Activated CD8-positive, alpha-beta memory T cell treated with anti-CD3 and anti-CD28 coated beads for 4 hours (primary cell): Measurements from ENCODE around the gene PRSS21.

Experiments
- DNase-seq, 2 donors: peaks; one replicate each; pipeline ENCODE4 v3.0.0-alpha.2; 2020; ENCODE audit warnings: low read depth in 2 of 2

The PRSS21 gene

DNA sequence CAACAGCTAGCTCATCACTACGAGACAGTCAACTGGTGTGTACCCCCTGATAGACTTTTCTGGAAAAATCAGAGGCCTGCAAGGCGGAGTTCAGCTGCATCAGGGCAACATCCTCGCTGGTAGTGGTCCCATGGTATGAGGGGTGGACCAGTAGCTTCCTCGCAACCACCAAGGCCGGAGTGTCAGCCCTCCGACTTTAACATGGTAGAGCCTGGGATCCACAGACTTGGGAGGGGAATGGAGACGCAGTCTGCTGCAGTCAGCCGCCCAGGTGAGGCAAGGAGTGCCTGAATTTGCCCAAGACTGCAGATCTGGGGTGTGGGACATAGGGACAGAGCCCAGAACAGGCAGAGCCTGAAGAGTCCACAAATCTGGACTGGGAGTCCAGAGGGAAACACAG lies 26.5 kb downstream of the PRSS21 start:
- no peak for DNase-seq

GRCh38 chr16:2845116-2845515 lies 28.1 kb downstream of the PRSS21 start:
- DNase-seq, result no peak

DNA sequence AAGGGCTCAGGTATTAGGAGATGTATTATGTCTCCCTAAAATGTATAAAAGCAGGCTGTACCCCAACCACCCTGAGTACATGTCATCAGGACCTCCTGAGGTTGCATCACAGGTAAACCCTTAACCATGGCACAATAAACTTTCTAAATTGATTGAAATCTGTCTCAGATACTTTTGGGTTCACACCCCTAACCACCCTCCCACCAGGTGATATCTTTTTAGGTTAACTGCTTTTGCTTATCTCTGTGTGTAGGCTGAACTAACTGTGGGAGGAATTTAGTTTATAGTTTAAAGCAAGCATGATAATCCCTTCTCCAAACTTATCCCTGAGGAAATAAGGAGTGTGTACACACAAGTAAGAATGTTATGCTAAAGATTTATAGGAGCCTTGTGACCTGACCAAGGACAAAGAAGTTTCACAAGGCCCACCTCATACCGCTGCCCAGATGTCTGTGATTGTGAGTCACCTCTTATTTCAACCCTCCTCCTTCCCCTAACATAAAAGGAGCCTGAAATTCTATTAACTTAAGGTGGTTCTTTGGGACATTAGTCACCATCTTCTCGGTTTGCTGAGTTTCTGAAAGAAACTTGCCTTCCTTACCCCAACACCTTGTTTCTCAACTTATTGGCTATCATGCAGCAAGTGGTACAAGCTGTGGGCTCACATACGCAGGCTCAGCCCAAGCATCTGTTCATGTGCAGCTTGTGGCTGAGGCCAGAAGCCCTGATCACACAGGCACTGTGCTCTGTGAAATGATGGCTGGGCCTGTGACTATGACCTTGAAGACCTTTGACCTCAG lies 29.7 kb downstream of the PRSS21 start:
- no peak for DNase-seq

- DNase-seq, result no peak
Measured at GRCh38 chr16:2848933-2849725, 32.1 kb downstream of the PRSS21 start.

DNA sequence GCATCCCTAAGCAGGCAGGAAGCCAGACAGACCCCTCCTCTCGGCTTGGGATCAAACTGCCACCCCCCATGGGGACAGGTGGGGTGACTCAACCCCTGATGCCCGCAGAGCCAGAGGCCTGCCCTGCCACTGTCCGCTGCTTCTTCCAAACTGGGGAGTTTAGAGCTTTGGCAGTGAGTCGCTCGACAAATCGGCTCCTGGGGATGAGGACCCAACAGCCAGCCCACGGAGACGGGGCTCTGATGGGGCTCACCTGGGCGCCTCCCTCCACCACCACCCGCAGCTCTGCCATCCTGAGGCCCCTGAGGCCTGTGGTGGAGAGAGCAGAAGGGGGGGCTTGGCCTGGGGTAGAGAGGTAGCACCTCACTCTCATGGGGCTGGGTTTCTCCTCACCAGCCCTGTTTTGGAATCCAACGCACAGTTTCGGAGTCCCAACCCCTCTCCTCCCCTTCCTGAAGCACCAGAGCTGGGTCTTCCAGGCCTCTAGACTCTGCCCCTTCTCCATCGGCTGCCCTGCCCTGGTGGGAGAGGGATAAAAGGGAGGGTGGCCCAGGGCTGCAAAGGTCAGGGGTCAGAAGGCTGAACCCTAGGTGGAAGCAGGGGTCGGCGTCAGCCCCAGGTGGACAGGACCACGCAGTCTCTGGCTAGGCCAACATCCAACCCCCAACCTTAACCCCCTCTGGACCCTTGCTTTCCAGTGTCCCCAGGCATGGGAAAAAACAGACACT lies 35.1 kb downstream of the PRSS21 start:
- DNase-seq, result no peak

GRCh38 chr16:2852731-2853507 lies 35.9 kb downstream of the PRSS21 start:
- no peak for DNase-seq

- no peak for DNase-seq
Measured at GRCh38 chr16:2853531-2854073, 36.6 kb downstream of the PRSS21 start.

DNA sequence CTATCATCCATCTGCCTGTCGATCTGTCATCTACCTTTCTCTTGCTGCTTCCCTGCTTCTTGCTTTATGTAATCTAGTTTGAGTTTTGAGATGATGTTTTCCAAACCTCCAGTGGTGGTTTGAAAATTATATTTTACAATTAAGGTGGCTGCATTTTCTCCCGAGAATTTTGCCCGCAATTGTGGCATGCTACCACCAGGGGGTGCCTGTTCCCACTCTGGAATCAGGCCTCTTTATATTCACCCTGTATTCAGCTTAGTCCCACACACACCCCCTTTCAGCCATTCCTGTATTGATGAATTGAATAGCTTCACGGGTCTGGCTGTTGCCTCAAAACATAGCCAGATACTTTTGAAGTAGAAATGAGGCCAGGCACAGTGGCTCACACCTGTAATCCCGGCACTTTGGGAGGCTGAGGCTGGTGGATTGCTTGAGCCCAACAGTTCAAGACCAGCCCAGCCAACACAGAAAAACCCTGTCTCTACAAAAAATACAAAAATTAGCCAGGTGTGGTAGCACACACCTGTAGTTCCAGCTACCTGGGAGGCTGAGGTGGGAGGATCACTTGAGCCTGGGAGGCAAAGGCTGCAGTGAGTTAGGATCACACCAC lies 37.8 kb downstream of the PRSS21 start:
- no peak for DNase-seq

DNA sequence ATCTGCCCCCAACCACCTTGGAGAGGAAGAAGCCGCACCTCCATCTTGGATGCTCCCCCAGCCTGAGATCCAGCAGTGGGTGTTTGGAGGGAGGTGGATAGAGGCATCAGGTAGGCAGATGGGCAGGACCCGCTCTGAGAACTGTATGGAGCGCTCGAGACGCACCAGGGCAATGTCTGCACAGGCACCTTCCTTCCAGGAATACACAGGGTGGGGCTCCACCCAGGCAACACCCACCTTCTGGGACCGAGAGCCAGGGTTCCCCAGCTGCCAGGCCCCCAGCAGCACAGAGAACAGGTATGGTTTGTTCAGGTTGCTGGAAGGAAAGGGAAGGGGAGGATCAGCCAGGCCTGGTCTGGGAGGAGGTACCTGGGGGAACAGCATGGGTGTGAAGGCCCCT lies 38.5 kb downstream of the PRSS21 start:
- DNase-seq, result no peak

GRCh38 chr16:2856061-2856670 lies 39.1 kb downstream of the PRSS21 start:
- no peak for DNase-seq

DNA sequence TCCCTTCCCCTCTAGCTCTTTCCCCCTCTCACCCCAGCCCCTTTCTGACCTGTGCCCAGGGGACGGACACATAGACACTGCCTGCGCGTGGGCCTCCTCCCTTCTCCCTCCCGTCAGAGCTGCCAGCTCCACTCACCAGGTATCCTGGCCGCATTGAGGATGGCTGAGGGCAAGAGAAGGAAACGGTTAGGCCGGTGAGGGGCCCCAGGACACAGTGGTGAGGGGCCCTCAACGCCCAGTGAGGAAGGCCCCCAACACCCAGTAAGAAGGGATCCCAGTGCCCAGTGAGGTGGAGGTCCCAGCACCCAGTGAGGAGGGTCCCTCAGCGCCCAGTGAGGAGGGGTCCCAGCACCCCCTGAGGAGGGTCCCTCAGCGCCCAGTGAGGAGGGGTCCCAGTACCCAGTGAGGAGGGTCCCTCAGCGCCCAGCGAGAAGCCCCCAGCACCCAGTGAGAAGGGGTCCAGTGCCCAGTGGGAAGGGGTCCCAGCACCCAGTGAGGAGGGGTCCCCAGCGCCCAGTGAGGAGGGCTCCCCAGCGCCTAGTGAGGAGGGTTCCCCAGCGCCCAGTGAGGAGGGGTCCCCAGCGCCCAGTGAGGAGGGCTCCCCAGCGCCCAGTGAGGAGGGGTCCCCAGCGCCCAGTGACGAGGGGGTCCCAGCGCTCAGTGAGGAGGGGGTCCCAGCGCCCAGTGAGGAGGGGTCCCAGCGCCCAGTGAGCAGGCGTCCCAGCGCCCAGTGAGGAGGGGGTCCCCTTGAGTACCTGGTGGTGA lies 39.8 kb downstream of the PRSS21 start:
- DNase-seq, result no peak

GRCh38 chr16:2857451-2858244 lies 40.6 kb downstream of the PRSS21 start, which contains the start of gene PRSS22:
Gene PRSS22, minus strand, starts transcription at chr16:2858170. Its CDS starts 66 bp downstream, at chr16:2858104.
- DNase-seq, result no peak

DNA sequence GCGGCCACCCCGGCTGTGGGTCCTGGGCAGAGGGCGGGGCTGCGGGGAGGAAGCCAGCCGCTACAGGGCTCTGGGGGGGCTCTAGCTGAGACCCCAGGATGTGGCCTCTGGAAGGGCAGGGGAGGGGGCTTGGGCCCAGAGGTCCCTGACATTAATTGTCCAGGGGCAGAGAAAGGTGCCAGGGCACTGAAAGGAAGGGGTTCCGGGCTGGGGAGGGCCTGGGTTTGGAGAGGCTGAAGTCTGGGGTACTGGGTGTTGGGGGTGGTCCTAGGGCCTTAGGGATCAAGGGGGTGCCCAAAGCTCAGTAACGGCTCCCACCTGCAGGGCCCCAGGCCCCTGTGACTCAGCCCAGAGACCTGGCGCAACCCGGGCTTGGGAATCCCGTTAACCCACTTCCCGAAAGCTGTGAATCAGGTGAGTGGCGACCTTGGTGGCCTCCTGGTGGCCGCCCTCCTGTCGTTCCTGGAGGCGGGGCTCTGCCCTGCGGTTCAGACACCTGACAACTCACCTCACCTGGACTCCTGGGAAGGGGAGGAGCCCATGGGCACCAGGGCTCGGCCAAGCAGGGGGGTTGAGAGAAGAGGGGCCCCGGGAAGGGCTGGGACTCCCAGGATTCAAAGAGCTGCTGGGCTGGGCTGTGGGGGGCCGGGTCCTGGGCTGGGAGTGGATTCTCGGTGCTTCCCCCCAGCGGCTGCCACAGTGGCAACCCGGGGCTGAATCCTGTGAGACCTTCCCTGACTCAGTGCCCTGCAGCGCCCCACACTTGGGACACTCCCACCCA lies 41.4 kb downstream of the PRSS21 start:
- no peak for DNase-seq

- no peak for DNase-seq
Measured at GRCh38 chr16:2859686-2860265, 42.7 kb downstream of the PRSS21 start.

DNA sequence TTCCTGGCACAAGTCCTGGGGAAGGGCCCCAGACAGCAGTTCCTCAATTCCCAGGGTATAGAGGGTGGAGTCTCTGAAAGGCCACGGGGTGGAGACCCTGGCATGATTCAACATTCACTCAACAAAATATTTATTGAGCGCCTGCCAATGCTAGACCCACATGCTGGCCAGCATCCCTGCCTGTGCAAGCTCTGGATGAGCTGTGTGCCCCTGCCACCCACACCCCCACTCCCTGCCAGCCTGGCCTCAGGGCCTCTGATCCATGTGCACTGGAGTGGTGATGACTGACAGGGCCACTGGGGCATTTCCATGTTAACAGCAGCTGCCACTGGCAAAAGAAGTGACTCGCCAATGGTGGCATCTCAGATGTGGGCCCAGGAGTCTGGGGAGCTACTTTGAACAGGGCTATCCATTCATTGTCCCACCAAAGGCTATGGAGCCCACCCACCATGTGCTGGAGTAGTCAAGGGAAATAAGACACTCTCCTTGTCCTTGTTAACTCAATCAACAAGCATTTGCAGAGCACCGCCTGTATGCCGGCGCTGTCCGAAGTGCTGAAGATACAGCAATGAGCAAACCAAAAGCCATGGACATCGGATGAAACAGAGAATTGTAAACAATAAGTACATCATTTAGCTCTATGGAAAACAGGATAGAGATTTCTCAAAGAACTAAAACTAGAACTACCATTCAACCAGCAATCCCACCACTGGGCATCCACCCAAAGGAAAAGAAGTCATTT lies 44.0 kb downstream of the PRSS21 start:
- no peak for DNase-seq

DNA sequence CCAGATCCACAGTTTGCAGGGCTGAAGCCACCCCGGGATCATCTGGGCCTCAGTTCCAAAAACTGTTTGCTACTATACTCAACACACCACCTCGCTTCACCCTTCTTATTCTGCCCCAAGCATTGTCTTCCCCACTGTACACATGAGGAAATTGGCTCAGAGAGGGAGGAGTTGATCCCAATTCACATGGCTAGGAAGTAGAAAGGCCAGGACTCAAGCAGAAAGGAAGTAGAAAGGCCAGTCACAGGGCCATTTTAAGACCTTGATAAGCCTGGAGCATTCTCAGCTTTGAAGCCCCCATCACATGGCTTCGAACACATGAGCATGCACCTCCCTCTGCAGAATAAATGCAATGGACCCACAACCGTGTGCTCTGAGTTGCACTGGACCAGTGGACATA lies 48.6 kb downstream of the PRSS21 start:
- no peak for DNase-seq

GRCh38 chr16:2866431-2866830 lies 49.4 kb downstream of the PRSS21 start:
- DNase-seq, result no peak
